AG10803 (cell line): ENCODE results near the gene FGB.
"Not testable (repeated sequence)": the region's sequence is repeated elsewhere in the genome, so short reads cannot be mapped to it uniquely, and the experiment has no call there.

ENCODE experiments used
- DNase-seq: peaks from one replicate; pipeline ENCODE4 v3.0.0; 2010; ENCODE audit warnings: low read depth
- H3K4me3 ChIP-seq: 2 replicates; pipeline ENCODE4 v1.5.1; 2011; ENCODE audit warnings: mild to moderate bottlenecking, low read length, control low read depth
- TF ChIP-seq, protein P1 (sequence below): conservative IDR thresholded peaks from 2 replicates; pipeline ENCODE4 v1.5.1; 2011; ENCODE audit warnings: mild to moderate bottlenecking, low read length, control low read depth, inconsistent platforms

Gene FGB

DNA sequence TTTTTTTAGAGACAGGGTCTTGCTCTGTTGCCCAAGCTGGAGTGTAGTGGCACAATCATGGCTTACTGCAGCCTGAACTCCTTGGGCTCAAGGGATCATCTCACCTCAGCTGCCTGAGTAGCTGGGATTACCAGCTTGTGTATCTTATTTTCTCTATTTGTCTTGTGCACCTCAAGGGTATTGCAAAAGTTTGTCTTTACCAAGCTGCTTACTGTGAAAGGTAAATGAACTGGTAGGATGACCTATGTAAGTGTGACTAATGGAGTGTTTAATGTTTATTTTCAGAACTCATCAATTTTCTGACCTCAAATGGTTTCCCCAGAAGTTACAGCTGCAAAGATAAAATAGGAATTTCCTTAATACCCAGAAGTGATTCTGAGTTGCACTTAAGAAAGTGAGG, 33.0 kb downstream of the FGB start:
- TF ChIP-seq, protein P1, sequence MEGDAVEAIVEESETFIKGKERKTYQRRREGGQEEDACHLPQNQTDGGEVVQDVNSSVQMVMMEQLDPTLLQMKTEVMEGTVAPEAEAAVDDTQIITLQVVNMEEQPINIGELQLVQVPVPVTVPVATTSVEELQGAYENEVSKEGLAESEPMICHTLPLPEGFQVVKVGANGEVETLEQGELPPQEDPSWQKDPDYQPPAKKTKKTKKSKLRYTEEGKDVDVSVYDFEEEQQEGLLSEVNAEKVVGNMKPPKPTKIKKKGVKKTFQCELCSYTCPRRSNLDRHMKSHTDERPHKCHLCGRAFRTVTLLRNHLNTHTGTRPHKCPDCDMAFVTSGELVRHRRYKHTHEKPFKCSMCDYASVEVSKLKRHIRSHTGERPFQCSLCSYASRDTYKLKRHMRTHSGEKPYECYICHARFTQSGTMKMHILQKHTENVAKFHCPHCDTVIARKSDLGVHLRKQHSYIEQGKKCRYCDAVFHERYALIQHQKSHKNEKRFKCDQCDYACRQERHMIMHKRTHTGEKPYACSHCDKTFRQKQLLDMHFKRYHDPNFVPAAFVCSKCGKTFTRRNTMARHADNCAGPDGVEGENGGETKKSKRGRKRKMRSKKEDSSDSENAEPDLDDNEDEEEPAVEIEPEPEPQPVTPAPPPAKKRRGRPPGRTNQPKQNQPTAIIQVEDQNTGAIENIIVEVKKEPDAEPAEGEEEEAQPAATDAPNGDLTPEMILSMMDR = no peak

DNA sequence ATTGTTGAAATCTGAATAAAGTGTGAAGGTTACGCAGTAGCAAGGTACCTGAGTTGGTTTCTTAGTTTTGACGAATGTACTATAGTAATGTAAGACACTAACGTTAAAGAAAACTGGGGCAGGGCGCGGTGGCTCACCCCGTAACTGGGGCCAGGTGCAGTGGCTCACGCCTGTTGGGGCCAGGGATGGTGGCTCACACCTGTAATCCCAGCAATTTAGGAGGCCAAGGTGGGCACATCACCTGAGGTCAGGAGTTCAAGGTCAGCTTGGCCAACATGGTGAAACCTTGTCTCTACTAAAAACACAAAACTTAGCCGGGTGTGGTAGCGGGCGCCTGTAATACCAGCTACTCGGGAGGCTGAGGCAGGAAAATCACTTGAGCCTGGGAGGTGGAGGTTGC, 34.5 kb downstream of the FGB start:
- not testable (repeated sequence) for DNase-seq, H3K4me3 ChIP-seq

More for the DNA sequence above, 33.0 kb downstream of the FGB start:
- no peak for DNase-seq
- no peak overlapping the region for H3K4me3 ChIP-seq

DNA sequence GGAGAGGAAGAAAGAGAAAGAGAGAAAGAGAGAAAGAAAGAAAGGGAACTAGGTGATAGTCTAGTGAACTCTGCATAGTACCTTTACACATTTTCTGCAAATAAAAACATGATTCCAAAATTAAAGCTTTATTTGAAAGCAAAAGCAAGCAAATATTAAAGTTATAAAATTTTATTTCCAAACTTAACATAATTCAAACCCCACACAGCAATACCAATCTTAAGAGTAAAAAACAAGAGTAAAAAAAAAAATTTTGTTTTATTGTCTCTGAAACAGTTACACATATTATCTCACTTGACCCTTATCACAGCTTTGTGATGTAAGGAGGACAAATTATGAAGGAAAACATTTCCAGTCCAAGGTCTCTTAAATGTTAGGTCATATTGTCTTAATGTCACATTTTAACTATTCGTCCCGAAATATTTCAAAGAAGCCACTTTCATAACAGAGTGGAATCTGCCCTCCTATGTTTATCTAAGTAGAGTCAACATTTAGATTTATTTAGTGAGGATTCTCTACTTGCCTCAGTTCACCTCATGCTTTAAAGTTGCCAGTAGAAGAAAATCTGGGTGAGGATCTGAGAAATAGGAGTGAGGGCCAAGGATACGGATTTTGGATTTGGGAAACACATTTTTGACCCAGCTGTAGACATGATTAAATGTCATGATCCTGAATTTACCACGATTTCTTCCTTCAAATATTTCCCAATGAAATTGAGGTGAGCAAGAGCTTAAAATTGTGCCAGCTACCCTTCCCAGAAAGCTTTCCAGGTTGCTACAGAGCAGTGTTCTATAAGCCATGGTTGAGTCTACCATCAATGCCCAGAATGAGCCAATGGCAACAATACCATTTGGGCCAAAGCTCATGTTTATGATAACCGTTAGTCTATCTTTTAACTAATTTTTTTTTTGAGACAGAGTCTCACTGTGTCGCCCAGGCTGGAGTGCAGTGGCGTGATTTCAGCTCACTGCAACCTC, 35.3 kb downstream of the FGB start:
- DNase-seq = no peak
- TF ChIP-seq, protein P1 = no peak
- H3K4me3 ChIP-seq = no peak overlapping the region

DNA sequence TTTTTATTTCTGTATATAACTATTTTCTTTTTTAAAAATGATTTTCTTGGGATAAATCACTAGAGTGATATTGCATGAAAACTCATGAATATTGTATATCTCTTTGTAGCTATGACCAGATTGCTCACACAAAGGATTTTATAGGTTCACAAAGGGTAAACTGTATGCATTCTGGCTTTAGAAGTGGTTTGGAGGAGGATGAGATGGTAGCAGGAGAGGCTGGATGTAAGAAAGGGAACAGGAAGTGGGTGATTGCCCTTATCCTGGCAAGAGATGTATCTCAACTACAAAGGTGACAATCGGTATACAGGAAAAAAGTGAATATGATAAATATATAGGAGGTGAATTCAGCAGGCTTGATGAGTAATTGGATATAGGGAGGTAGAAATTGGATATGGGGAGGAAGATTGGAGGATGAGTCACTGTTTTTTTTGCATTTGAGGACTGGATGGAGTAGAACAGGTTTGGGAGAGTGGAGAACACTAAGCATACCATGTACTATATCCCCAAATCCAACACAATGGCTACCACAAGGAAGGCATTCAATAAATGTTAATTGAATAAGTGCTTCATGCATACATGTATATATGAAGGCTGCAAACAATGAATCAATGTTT, 39.7 kb downstream of the FGB start:
- DNase-seq = no peak
- TF ChIP-seq, protein P1 = no peak
- H3K4me3 ChIP-seq = no peak overlapping the region

DNA sequence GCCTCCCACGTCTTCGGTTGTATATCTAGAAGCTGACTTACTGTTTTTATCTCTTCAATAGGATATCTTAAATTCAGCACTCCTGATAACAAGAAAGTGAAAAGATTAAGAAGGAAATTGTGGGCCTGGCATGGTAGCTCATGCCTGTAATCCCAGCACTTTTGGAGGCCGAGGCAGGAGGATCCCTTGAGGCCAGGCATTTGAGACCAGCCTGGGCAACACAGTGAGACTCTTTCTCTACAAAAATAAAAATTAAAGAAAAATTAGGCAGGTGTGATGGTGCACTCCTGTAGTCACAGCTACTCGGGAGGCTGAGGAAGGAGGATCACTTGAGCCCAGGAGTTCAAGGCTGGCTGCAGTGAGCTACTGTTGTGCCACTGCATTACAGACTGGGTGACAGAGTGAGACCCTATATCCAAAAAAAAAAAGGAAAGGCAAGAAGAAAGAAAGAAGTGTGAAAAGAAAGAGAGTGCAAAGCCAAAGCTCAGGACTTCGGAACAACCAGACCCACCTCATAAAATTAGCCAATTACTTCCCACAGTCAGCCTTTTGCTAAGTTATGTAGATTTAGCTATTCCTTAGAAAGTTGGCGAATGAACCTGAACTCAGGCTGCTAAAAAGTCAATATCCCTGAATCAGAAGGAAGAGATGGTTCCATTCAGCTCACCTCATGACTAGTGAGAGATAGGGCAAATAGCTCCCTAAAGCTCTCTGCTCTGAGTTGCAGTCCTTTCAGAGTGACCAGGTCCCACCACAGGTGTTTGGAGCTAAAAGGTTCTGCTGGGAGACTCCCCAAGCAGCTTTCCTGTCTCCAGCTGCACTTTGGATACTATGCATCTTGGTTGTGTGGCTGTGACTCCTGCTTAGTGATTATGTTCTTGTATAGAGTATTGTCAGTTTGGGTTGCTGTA, 40.5 kb downstream of the FGB start:
- TF ChIP-seq, protein P1 = no peak
- DNase-seq = no peak
- no peak overlapping the region for H3K4me3 ChIP-seq

DNA sequence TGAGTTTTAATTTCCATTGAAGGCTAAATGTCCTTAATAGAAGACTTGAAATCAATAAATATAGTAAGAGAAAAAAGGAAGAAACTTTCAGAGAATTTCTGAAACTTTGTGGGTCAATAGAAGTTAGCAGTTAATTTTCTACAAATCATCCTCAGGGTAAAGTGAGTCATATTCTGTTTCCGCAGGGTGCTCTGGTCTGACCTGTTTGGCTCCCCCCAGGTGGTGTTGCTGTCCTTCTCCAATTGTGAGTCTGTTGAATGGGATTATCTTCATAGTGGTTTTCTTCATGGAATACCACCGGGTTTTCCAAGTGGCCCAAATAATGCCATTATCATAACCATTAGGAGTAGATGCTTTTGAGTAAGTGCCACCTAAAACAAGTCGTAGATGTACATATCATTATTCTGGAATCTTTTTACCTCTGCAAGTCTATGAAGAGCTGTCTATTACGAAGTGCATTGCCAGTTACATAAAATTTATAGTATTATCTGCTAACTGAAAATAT, 41.9 kb downstream of the FGB start:
- H3K4me3 ChIP-seq = no peak overlapping the region
- DNase-seq = no peak
- TF ChIP-seq, protein P1 = no peak
